Erythroblast (primary cell): ENCODE data around the gene ARHGAP26.

ENCODE experiments used
- GATA1 ChIP-seq: IDR thresholded peaks from 2 replicates; pipeline ENCODE4 v1.6.1; 2011; ENCODE audit warnings: low read depth, mild to moderate bottlenecking, control low read depth, low read length, moderate library complexity
- POLR2A ChIP-seq: IDR thresholded peaks from 2 replicates; pipeline ENCODE4 v1.6.1; 2011; ENCODE audit warnings: mild to moderate bottlenecking, low read length

DNA sequence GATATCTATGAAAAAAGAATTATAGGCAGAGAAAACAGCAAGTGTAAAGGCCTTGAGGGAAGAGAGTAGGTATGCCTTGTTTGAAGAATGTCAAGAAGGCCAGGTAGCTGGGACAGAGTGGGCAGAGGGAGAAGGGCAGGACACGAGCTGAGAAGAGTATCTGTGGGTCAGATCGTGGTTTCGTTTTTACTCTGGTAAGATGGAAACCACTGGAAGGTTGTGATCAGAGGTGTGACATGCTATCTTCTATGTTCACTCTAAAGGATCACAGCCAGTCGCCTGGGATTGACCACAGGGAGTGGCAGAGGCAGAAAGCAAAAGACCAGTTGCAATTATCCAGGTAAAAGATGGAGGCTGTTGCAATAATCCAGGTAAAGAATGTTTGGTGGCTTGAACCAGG is 12.6 kb upstream of the ARHGAP26 start:
- TF ChIP-seq POLR2A = no peak
- no peak for TF ChIP-seq GATA1
